HL-60/S4 treated with phorbol 12-myristate 13-acetate at 8.2 ng/mL for 4 days and 3 days (cell line): ENCODE data around the gene ZNF200.

Experiments used
- in situ Hi-C: fragments of 300-500 bp; cut with MboI; formaldehyde crosslinking; loops from 2 replicates; pipeline ENCODE4 v1.15.0; 2022; ENCODE audit warnings: low sequenced_read_pairs

The ZNF200 gene

DNA sequence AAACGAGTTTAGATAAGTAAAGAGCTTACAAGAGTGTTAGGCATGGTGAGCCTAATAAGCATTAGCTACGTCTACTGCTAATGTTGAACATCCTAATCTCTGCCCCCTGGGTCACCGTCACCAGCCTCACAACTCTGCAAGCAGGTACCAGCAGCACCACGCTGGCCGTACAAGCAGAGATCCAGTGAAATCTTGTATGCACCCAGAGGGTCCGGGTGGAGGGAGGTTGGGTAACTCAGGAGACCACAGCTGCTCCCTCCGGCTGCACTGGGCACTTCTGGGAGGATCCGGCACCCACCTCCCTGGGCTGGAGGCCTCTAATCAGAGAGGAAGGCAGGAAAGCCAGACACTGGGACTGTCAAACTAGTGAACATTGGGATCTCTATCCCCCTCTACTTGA is 55.3 kb downstream of the ZNF200 start:
- in situ Hi-C loops: no loop called here

DNA sequence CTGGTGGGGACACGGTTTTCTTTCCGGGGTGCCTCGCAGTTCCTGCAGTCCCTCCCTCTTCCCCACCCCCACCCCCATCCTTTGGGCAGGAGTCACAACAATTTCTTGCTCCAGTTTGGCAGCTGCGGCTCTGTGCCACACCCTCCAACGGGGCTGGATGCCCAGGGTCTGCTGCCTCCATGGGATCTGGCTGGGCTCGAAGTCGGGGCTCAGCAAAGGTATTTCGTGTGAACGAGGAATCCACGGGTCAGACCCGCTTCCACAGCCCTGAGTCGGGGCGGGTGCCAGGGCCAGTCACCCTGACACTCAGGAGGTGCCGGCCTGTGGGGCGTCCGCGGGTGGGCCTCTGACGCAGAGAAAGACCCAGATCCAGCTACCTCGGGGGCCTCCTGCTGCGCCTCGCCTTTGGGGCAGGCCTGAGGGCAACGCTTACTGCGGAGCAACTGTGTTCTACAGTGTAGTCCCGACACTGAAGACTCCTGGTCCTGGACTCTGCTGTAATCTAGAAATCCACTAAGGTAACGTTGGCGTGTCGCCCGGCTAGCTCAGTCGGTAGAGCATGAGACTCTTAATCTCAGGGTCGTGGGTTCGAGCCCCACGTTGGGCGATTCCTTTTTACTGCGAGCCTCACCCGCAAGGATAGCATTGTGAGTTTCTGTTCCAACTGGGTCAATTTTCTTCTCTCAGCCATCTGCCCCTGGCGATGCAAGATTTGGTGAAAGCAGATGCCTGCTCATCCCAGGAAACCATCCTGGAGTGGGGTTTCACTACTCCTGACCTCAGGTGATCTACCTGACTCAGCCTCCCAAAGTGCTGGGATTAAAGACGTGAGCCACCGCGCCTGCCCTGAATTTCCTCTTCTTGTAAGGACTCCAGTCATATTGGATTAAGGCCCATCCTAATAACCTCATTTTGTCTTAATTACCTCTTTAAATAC is 59.5 kb downstream of the ZNF200 start:
- in situ Hi-C loops: no loop called here

DNA sequence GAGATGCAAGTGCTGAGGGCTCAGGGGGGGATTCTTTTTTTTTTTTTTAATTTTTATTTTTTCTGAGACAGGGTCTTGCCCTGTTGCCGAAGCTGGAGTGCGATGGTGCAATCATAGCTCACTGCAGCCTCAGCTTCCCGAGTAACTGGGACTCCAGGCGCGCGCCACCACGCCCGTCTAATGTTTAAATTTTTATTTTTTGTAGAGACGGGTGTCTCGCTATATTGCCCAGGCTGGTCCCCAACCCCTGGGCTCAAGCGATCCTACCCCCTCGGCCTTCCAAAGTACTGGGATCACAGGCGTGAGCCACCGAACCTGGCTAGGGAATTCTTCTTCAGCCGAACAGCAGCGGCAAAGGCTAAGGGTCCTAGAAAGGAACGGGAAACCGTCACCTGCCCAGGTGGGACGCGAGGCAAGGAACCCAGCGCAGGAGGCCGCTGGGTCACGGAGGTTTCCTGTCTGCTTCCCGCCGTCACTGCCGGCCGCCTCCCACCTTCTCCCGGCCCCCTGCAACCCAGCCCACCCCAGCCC is 60.3 kb downstream of the ZNF200 start:
- in situ Hi-C loops: no loop called here

DNA sequence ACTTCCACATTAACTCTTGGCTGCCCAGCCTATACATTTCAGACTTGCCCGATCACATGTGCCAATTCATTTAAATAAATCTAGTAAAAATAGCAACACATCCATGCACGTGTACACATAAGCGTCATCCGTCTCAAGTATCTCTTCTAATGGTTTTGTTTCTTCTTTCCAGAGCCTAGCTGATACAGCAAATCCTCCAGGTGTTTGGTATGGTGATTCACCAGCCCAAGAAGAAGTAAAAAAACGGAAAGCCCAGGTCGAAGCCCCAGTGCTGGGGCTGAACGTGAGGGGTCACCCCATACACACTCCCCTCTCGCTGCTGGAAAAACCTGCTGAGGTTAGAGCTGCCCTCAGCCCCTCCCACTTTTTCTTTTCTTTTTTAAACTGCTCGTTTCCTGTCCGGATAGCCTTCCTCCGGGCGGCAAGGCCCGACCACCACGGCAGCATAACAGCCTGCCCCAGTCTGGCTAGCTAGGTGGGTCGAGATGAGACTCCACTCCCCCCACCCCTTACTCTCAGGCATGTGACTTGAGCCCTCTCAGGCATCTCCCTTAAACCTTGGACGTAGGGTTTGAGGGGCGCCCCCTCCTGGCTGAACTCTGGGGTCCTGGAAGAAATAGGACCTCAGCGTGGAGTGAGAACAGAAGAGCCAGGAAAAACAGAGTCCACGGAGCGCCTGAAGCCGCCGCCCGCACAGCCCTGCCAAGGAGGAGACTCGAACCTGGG is 60.9 kb downstream of the ZNF200 start:
- in situ Hi-C loops: no loop called here
